ENCODE measurements around the gene TNFRSF8.
A peak's percentile ranks its signal among the peaks of the same experiment; 100 is the strongest.

TNFRSF8 gene

DNA sequence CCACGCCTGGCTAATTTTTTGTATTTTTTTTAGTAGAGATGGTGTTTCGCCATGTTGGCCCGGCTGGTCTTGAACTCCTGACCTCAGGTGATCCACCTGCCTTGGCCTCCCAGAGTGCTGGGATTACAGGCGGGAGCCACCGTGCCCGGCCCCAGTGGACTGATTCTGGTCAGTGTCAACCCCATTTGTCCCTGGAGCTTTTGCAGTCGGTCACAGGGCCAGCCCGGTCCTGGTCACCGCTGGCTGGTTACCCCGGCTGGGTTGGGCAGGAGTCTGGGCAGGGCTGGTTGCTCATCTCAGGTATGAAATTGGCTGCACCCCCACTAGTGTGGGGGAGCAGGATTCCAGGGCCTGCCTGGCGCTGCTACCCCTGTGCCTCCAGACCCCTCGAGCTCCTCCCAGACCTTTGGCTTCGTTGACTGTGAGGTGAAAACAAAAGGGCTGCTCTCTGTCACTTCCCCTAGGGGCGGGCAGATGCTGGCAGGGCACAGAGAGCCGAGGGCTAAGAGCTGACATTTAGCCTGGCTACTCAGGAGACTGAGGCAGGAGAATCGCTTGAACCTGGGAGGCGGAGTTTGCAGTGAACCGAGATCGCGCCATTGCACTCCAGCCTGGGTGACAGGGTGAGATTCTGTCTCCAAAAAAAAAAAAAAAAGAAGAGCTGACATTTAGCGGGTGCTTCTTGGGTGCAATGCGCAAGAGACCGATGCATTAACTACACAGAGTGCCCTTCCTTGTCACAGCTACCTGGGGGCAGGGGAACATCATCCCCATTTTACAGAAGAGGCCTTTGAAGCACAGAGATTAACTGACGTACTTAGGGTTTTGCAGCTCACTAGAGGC, 114.3 kb downstream of the TNFRSF8 start:
- no peak for DNase-seq

DNA sequence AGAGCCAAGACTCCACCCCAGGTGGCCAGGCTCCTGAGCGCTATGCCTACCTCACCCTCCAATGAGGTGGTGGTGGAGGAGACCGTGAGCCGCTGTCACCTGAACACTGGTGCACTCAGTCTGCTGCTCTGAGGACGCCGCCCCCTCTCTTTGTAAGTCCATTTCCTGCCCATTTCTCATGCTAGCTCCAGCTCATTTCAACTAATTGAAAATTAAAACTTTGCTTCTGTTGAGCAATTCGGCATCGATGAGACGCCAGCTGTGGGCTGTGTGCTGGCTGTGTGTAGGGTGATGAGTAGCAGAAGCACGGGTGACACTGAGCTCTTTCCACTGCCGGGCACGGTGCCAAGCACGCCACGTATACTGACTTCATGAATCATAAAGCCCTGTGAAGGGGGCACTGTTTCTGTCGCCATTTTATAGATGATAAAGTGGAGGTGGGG, 114.9 kb downstream of the TNFRSF8 start:
- DNase-seq = peak; percentile 97 to 98 (median 98)

DNA sequence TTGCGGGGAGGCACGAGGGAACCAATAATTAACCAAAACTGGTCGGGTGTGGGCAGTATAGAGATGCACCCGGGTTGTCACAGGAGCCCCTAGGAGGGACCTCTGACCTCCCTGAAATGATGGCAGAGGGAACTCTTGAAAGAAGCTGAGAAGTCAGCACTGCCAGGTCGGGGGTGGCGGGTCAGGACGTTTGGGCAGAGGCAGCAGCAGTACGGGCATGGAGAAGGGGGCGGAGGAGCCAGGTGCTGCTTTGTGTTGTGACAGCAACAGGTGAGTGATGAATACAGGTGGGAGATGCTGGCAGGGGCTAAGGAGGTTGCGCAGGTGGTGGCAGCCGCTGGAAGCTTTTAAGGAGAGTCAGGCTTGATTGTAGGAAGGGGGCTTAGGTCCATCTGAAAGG, 115.4 kb downstream of the TNFRSF8 start:
- DNase-seq = no peak

DNA sequence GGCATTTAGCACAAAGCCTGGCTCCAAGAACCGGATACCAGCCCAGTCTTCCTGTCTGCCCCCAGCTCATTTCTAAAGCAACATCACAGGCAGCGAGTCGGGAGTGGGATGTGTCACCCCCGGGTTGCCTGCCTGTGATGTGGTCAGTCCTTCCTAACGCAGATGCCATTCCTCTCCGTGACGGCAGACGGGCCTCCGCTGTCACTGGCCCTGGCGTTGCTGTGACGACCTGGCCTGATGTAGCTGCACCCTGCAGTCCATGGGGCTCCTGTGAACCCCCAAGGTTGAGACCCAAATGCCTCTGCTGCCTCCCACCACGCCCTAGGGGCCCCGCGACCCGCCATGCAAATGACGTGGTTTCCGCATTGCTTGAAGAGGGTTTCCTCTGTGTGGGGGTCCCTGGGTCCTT, 116.0 kb downstream of the TNFRSF8 start:
- DNase-seq = peak; percentile 82 to 86 (median 84)

DNA sequence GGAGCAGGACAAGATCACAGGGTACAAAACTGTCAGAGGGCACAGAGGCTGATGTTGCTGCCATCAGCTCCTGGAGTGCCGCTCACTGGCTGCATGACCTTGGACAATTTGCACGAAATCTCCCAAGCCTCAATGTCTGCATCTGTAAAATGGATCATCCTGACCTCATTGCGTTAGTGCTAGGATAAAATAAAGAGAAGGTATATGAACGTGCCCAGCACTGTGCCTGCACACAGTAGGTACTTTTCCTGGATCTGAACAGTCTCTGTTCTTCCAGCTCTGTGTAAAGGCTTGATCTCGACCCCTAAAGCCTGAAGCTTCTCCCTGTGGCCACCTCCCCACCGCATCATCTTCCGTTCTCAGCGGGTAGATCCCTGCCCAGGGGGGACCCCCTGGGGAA, 116.6 kb downstream of the TNFRSF8 start:
- no peak for DNase-seq

DNA sequence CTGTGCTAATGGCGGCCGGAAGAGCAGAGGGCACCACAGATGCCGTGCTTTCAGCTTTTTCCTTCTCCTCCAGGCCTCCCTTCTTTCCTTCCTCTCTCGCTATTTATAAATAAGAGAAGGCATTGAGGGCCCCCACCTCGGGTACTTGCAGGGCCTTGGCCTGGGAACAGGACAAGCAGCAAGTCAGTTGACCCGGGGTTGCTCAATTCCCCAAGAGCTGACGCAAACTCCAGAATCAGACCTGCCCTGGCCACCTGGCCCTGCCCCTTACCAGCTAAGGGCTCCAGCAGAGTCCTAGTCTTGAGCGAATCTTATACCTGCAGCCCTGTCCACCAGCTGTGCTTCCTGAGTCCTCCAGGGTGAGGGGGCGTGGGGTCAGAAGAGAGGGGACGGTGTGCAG, 117.2 kb downstream of the TNFRSF8 start:
- peak; percentile 56 to 76 (median 70) for DNase-seq

DNA sequence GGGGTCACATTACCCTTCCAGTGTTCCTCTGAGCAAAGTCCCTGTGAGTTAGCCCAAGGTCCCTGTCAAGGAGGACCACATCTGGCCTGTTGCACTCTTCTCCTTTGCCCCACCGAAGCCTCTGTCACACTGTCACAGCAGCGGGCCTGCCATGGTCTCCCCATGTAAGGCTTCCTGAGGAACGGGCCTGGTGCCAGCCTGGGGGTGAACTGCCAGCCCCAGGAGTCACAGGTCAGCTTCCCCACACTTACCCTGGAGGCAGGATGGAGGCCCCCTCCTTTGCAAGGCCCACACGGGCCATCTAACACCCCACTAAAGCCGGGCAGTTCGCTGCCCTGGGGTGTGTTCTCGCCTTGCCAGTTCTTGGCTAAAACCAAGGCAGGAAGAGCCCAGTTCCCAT, 117.8 kb downstream of the TNFRSF8 start:
- no peak for DNase-seq

DNA sequence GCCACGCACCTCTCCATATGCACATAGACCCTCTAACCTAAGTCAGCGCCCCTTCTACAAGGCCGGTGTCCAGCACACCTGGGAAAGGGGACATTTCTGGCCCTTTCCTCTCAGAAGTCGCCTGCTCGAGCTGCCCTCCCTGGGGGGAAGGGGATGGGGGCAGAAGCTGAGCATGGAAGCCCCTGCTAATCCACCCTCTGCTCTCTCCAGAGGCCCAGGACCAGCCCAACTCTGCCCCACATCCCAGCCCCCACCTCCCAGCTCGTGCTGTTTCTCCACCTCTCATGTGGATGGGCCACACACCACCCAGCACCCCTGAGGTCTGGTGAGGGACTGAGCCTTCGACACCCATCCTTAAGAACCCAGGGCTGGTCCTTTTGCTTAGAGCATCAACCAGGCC, 118.5 kb downstream of the TNFRSF8 start:
- no peak for DNase-seq

DNA sequence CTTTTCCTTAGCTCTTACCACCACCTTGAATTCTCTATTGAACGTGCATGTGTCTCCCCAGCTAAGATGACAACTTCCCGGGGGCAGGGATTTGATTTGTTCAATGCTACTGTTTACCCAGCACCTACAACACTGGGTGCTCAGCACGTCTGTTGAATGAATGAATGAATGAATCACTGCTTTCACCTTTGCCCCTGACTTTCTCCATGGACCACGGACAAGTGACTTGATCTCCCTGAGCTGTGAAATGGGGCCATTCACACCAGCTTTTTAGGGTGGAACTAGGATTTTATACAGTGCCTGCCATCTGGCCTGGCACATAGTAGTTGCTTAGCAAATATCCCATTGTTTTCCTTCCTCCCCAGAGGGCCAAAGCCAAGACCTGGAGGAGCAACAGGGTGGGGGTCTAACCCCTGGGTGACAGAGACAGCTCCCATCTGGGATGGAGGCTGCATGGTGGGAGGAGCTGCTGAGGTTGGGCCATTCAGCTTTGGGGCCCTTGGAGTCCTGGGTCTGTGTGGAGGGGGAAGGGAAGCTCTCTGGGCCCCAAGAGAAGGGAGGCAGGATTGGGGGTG, 119.4 kb downstream of the TNFRSF8 start:
- no peak for DNase-seq

DNA sequence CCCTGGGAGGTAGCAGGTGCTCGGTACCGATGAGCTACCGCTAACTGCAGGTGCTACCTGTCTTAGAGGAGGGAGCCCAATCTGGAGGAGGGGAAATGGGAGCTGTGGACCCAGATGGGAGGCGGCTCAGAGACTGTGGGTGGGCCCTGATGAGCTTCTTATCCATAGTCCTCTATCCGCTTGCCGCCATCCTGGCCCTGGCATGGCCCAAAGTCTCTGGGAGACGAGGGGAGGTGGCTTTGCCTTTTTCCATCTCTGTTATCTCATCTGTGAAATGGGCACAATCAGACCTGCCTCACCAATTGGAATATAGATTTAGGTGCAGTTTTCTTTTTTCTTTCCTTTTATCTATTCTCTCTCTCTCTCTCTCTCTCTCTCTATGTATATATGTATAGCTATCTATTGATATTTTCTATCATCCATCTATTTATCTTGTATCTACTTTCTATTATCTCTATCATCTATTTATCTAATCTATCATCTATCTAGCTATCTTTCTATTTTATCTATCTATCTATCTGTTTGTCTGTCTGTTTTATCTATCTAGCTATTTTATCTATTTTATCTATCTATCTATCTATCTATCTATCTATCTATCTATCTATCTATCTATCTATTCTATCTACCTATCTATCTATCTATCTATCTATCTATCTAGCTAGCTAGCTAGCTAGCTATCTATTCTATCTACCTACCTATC, 120.1 kb downstream of the TNFRSF8 start:
- no peak for DNase-seq

DNA sequence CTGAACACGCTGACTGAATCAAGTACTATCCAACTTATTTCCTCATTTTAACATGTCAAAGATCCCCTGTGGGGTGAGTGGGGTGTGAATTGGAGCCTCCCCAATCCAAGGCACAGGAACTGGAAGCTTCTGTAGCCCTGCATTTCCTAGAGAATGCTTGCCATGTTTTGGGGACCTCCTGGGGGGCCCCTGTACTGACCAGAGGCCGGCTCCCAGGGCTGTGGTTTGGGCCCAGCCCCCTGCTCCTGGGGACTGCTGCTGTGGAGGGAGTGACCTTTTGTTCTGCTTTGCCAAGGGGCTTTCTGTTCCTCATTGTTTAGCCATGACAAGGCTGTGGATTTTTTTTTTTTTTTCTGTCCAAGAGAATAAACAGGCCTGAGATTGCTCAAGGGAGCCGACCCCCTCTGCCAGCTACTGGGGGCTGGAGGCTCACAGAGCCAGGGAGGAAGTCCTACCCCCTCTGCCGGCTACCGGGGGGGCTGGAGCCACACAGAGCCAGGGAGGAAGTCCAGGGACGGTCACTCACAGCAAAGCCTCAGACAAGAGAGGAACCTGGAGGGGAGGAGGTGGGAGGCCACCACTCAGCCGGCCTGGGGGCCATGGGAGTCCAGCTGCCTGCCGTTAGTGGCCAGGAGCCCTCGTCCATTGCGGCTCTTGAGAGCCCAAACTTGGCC, 121.0 kb downstream of the TNFRSF8 start:
- DNase-seq = peak; percentile 85 to 94 (median 89)

DNA sequence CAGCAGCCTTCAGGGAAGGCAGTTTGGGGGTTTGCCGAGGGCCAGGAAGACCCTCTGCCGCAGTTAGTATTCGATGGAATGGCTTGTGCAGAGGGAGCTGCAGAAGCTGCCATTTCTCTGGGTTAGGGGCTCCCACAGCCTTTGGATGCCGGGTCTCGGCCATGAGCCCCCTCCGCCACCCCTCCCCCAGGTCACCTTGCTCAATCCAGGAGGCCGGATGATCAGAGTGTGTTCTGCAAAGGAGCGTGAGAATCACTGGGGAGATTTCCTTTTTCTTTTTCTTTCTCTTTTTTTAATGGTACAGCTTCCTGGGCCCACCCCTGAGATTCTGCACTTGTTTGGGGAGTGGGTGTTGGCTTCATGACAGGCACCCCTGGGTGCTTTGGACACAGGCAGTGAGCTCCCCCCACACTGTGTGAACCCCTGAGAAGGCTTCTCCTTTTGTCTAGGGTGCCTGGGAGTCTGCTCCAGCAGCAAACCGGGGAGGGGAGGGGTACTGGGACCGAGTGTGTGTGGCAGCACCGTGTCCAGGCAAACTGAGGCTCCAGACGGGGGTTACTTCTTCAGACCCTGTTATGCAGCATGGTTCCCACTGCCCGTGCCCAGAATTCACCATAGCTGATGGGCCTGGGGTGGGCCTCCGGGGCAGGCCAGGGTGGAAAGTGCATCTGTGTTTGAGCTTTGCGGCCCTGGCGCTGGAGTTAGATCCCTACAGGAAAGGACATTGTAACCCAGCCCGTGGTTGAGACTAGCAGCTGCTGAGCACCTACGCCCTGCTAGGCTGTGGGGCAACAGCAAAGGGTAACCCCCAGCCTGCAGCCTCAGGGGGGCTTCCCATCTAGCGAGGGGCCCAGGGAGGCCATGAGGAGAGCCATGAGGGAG, 122.2 kb downstream of the TNFRSF8 start:
- DNase-seq = no peak

DNA sequence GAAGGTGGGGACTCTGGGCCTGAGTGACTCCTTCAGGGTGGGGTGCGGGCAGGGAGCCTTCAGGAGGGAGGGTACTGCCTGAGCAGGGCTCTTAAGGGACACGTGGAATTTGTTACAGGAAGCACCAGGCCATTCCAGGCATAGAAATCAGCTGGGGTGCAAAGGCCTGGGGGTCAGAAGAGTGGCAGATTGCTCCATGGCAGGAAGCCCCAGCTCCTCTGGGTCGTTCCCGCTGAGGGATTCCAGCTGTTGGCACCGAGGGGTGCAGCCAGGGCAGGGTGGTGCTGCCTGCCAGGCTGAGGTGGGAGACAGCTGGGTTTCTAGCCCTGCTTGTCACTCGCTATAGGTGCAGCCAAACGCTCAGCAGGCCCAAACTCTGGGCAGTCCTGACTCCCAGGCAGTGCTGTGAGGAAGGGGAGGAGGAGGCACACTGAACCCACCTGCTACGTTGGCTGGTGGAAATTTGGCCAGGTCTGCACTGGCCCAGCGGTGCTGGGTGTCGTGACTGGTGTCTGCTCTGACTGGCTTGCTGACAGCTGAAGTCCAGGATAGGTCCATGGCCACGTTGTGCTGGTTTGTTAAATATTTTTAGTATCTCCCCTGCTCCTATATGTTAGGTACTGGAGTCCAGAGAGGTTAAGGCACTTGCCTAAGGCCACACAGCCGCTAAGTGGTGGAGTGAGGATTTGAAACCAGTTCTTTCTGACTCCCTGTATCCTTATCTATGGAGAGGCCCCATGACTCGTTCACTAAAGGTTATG, 123.0 kb downstream of the TNFRSF8 start:
- DNase-seq = no peak

DNA sequence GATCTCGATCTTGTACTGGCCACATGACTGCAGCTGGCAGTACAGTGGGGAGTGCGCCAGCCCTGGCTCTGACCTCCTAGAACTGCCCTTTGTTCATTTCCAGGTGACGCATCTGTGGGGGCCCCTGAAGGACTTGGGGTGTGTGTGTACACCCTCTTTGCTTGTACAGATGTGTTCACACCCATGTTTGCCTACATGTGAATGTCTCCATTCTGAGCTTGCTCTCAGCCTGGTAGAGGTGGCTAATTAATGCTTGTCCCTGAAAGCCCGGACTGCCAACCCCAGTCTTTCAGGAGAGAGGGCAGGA, 123.5 kb downstream of the TNFRSF8 start:
- DNase-seq = no peak

DNA sequence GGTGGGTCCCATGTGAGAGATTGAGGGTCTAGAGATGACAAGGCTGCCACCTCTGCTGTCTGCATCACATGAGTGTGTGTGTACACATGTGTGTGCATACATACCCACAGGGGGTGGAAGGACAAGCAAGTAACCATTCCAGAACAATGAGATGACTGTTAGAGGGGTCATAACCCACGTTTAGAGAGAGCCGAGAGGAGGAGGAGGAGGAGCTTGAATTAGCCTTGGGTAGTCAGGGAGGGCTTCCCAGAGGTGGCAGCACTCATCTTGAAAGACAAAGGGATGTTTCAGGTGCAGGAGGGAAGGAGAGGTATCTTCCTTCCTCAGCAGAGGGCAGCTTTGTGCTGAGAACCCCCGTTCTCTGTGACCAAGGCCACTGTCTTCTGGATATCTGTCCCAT, 125.0 kb downstream of the TNFRSF8 start:
- DNase-seq = no peak

DNA sequence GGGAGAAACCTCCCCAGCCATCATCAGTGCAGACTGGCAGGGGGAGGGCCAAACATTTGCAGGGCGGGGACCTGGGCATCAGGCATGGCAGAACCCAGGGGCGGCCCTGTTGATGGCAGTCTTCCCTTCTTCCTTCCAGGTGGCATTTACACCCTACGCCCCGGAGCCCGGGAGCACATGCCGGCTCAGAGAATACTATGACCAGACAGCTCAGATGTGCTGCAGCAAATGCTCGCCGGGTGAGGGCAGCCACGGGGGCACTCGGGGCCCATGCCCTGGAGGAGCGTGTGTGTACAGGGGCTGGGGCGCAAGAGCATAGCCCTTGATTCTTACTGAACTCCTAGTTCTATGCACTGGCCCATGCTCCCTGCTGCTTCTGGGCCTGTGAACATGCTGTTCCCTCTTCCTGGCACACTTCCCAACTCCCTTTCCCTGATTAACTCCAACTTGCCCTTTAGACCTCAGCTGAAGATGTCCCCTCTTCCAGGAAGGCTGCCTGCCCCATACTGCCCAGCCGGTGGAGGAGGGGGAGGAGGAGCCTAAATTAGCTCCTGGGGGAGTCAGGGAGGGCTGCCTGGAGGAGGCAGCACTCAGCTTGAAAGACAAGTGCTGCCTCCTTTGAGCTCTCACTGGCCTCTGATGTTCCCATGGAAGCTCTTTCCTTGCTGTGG, 125.7 kb downstream of the TNFRSF8 start:
- DNase-seq = no peak

DNA sequence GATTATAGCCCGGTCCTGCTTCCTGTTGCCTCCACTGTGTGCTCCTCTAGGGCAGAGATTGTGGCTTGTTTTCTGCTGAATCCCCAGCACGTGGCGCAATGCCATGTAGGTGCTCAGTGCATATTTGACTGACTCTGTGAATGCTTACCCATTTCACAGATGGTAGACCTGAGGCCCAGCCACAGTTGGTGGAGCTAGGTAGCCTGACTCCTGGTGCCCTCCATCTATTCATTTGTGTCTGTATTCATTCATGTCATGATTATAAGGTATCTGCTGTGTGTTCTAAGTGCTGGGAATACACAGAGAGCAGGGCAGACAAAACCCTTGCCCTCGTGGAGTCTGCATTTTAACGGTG, 126.2 kb downstream of the TNFRSF8 start:
- no peak for DNase-seq

DNA sequence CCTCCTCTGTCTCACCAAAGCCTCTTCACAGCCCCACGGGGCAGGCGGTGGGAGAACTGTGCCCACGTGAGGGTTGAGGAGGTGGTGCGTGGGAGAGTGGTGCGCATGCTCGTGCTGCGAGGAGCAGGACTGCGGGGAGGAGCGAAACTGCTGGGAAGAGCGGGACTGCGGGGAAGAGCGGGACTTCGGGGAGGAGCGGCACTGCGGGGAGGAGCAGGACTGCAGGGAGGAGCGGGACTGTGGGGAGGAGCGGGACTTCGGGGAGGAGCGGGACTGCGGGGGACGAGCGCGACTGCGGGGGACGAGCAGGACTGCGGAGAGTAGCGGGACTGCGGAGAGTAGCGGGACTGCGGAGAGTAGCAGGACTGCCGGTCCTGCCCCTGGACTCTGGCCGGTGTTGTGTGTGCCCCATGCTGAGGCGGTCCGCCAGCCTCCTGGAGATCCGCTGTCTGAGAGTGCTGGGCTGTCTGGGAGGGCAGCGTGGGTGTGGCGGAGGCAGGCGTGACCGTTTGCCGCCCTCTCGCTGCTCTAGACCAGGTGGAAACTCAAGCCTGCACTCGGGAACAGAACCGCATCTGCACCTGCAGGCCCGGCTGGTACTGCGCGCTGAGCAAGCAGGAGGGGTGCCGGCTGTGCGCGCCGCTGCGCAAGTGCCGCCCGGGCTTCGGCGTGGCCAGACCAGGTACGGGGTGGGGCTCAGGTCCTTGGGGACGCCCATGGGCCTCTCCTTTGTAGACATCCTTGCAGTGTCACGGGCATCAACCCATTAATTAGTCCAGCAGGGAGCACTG, 128.3 kb downstream of the TNFRSF8 start:
- no peak for DNase-seq

Data from suppressor macrophage treated with lipopolysaccharide for 1 hour (primary cell).